ENCODE results near the gene CDHR3. TPM values are rescaled to one million over a fixed set of nuclear protein-coding genes. Genes with fewer than 3 reads are reported as not detected.

Gene CDHR3
- total RNA-seq, 1 experiment from 2014 or later = 3.3 TPM

DNA sequence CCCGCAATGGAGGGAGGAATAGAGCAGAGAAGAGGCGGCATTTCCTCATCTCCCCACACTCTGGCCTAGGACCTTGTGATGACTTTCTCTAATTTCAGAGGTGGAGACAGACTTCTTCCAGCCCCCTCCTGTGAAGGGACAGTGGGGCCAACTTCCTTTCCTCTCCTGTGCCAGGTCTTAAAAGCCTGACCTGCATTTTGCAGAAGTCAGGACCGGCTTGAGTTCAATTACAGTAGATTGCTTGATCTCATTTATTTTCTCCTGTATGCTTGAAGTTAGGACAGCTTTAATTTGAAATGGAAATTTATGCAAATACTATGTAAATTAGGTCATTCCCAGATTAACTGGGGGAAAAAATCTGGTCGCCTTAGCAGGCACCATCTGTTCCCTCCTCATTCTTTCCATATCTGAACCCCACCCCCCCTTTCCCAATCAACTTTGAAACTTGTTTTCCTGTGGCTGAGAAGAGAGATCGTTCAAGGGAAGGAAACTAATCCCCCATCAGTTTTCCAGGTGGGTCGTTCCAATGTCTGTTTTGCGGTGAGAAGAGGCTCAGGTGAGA, 92.0 kb downstream of the CDHR3 start:
- Histone ChIP-seq H3K56ac (ENCODE audit: insufficient read length, low read depth, low read length) (no peak overlapping the region), H3K79me1 (ENCODE audit: insufficient read depth, low read depth, low read length, poor library complexity, severe bottlenecking) (no peaks in the 10 kb centered on the region), H3K79me2 (ENCODE audit: insufficient read depth, low read length) (no peaks in the 10 kb centered on the region), H2AK5ac (ENCODE audit: insufficient read length, low read length) (no peak overlapping the region), H4K8ac (replicated peaks; ENCODE audit: insufficient read length, low read depth, low read length) (no peak overlapping the region), H3K4ac (ENCODE audit: low read depth, low read length) (no peak overlapping the region), H3K27ac (ENCODE audit: insufficient read length, low read depth, low read length) (no peak overlapping the region), H3K23me2 (ENCODE audit: insufficient read length, low read depth, low read length, poor library complexity, severe bottlenecking) (no peaks in the 10 kb centered on the region), H2BK5ac (ENCODE audit: insufficient read length, low read length) (no peak overlapping the region), H3K9ac (ENCODE audit: extremely low read depth, insufficient read length, low read length) (no peak overlapping the region), H3T11ph (ENCODE audit: low read length) (no peak overlapping the region), H3K23ac (ENCODE audit: insufficient read length, low read depth, low read length) (no peak overlapping the region), H2AFZ (ENCODE audit: low read length) (no peak overlapping the region), H3K18ac (ENCODE audit: insufficient read length, low read depth, low read length) (no peak overlapping the region), H4K91ac (ENCODE audit: insufficient read length, low read depth, low read length) (no peak overlapping the region), H2BK15ac (ENCODE audit: low read depth, low read length) (no peak overlapping the region), H2BK12ac (ENCODE audit: insufficient read length, low read depth, low read length) (no peak overlapping the region), H3K14ac (ENCODE audit: insufficient read depth, low read length) (no peak overlapping the region), H3K4me1 (ENCODE audit: insufficient read depth, low read length) (no peaks in the 10 kb centered on the region), H4K5ac (ENCODE audit: insufficient read length, low read depth, low read length) (no peak overlapping the region), H4K20me1 (ENCODE audit: control insufficient read depth, insufficient read depth, insufficient read length) (no peaks in the 10 kb centered on the region), H3K4me2 (ENCODE audit: insufficient read depth, insufficient read length, low read length) (no peak overlapping the region), H3K9me3 (ENCODE audit: control insufficient read depth, low read depth, low read length) (peaks cover 9% of the 10 kb centered on the region), H3K27me3 (ENCODE audit: insufficient read depth, low read length) (no peaks in the 10 kb centered on the region), H2BK120ac (ENCODE audit: low read depth, low read length, poor library complexity, severe bottlenecking) (no peak overlapping the region), H2BK20ac (ENCODE audit: low read depth, low read length, poor library complexity, severe bottlenecking) (no peak overlapping the region)
- H3K36me3 Mint-ChIP-seq (ENCODE audit: insufficient read depth in 1 of 3, low read depth in 3 of 3) = no peaks in the 10 kb centered on the region
- H3K4me3 Mint-ChIP-seq = no peak overlapping the region
- no peak overlapping the region for H3K27ac Mint-ChIP-seq
- WGBS (ENCODE audit: extremely low coverage, insufficient read length, low lambda C conversion rate) = no CpG with 5 or more reads among the region's 7 CpGs
- no peak for DNase-seq
- H3K4me1 Mint-ChIP-seq = peaks cover 7 to 20% of the 10 kb centered on the region in 2 experiments
- TF ChIP-seq, protein P1, sequence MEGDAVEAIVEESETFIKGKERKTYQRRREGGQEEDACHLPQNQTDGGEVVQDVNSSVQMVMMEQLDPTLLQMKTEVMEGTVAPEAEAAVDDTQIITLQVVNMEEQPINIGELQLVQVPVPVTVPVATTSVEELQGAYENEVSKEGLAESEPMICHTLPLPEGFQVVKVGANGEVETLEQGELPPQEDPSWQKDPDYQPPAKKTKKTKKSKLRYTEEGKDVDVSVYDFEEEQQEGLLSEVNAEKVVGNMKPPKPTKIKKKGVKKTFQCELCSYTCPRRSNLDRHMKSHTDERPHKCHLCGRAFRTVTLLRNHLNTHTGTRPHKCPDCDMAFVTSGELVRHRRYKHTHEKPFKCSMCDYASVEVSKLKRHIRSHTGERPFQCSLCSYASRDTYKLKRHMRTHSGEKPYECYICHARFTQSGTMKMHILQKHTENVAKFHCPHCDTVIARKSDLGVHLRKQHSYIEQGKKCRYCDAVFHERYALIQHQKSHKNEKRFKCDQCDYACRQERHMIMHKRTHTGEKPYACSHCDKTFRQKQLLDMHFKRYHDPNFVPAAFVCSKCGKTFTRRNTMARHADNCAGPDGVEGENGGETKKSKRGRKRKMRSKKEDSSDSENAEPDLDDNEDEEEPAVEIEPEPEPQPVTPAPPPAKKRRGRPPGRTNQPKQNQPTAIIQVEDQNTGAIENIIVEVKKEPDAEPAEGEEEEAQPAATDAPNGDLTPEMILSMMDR (conservative IDR thresholded peaks at IDR 0.05) = no peak
- peaks cover 9% of the 10 kb centered on the region for H3K27me3 Mint-ChIP-seq (ENCODE audit: low read depth)
- H3K9me3 Mint-ChIP-seq = peaks cover 7 to 9% of the 10 kb centered on the region in 2 experiments

Data from H9 (cell line).